Stimulated activated CD8-positive, alpha-beta memory T cell treated with anti-CD3 and anti-CD28 coated beads, Interleukin-4, amount 100 ng/mL, for 48 hours (primary cell): Measurements from ENCODE around the gene SCNN1B.
"Not testable (repeated sequence)": the region's sequence is repeated elsewhere in the genome, so short reads cannot be mapped to it uniquely, and the experiment has no call there.

ENCODE experiments used
- DNase-seq: peaks from one replicate; pipeline ENCODE4 v3.0.0-alpha.2; 2020

Gene SCNN1B

GRCh38 chr16:23302045-23302956 lies at the start of gene SCNN1B:
Gene SCNN1B (plus strand): TSS chr16:23302302. CDS start chr16:23348600, 46,298 bp downstream.
- DNase-seq, result peak; percentile 24

GRCh38 chr16:23252310-23252709 lies 49.8 kb upstream of the SCNN1B start:
- DNase-seq, result no peak

- not testable (repeated sequence) for DNase-seq
Observed at GRCh38 chr16:23253650-23254049, 48.5 kb upstream of the SCNN1B start.

- DNase-seq, result no peak
Observed at GRCh38 chr16:23254338-23254737, 47.8 kb upstream of the SCNN1B start.

GRCh38 chr16:23255000-23255399 lies 47.1 kb upstream of the SCNN1B start:
- no peak for DNase-seq

GRCh38 chr16:23256440-23256839 lies 45.7 kb upstream of the SCNN1B start:
- no peak for DNase-seq

- no peak for DNase-seq
Observed at GRCh38 chr16:23257682-23258081, 44.4 kb upstream of the SCNN1B start.

GRCh38 chr16:23258919-23259237 lies 43.2 kb upstream of the SCNN1B start:
- no peak for DNase-seq

- no peak for DNase-seq
Observed at GRCh38 chr16:23267647-23268046, 34.5 kb upstream of the SCNN1B start.

- DNase-seq, result no peak
Observed at GRCh38 chr16:23268561-23268960, 33.5 kb upstream of the SCNN1B start.

- DNase-seq, result no peak
Observed at GRCh38 chr16:23269248-23269953, 32.7 kb upstream of the SCNN1B start.

GRCh38 chr16:23270654-23271053 lies 31.4 kb upstream of the SCNN1B start:
- no peak for DNase-seq

GRCh38 chr16:23274968-23275367 lies 27.1 kb upstream of the SCNN1B start:
- DNase-seq, result no peak

GRCh38 chr16:23276821-23277220 lies 25.3 kb upstream of the SCNN1B start:
- no peak for DNase-seq

GRCh38 chr16:23278031-23278430 lies 24.1 kb upstream of the SCNN1B start:
- DNase-seq, result no peak

GRCh38 chr16:23279721-23280153 lies 22.4 kb upstream of the SCNN1B start:
- DNase-seq, result no peak

- no peak for DNase-seq
Observed at GRCh38 chr16:23280483-23280967, 21.6 kb upstream of the SCNN1B start.

GRCh38 chr16:23282568-23282967 lies 19.5 kb upstream of the SCNN1B start:
- DNase-seq, result no peak

GRCh38 chr16:23283571-23283970 lies 18.5 kb upstream of the SCNN1B start:
- DNase-seq, result no peak

GRCh38 chr16:23284584-23284983 lies 17.5 kb upstream of the SCNN1B start:
- DNase-seq, result no peak

GRCh38 chr16:23286131-23286532 lies 16.0 kb upstream of the SCNN1B start:
- DNase-seq, result no peak

- DNase-seq, result no peak
Observed at GRCh38 chr16:23288209-23288608, 13.9 kb upstream of the SCNN1B start.

GRCh38 chr16:23288726-23289512 lies 13.2 kb upstream of the SCNN1B start:
- no peak for DNase-seq
